Mucosa of rectum (tissue), 2 donors: Measurements from ENCODE around the gene RASAL3.
"Not testable (repeated sequence)": the region's sequence is repeated elsewhere in the genome, so short reads cannot be mapped to it uniquely, and the experiment has no call there.

ENCODE experiments used
- H3K27ac ChIP-seq, 2 donors: one replicate each; pipeline ENCODE4 v1.7.0; 2013; ENCODE audit warnings: inconsistent platforms in 2 of 2, low read depth in 2 of 2, low read length in 2 of 2
- H3K27me3 ChIP-seq, 2 donors: one replicate each; pipeline ENCODE4 v1.7.0; 2013; ENCODE audit warnings: low read length in 2 of 2; ENCODE audit not compliant: control insufficient read depth in 2 of 2, insufficient read depth in 2 of 2
- H3K36me3 ChIP-seq, 2 donors: one replicate each; pipeline ENCODE4 v1.7.0; 2013; ENCODE audit warnings: low read length in 2 of 2; ENCODE audit not compliant: control insufficient read depth in 2 of 2, insufficient read depth in 2 of 2
- H3K4me1 ChIP-seq, 2 donors: one replicate each; pipeline ENCODE4 v1.7.0; 2013; ENCODE audit warnings: low read length in 2 of 2, mild to moderate bottlenecking in 1 of 2; ENCODE audit not compliant: control insufficient read depth in 2 of 2, insufficient read depth in 2 of 2
- H3K4me3 ChIP-seq, 2 donors: one replicate each; pipeline ENCODE4 v1.7.0; 2013; ENCODE audit warnings: low read length in 2 of 2
- H3K9ac ChIP-seq, 2 donors: one replicate each; pipeline ENCODE4 v1.7.0; 2013; ENCODE audit warnings: low read length in 2 of 2, low read depth in 1 of 2, mild to moderate bottlenecking in 1 of 2
- H3K9me3 ChIP-seq, 2 donors: one replicate each; pipeline ENCODE4 v1.7.0; 2013; ENCODE audit warnings: low read length in 2 of 2; ENCODE audit not compliant: control insufficient read depth in 2 of 2
- donor health status: healthy.
- donor health status: Normal muscosa, but diverticular disease.

Gene RASAL3

DNA sequence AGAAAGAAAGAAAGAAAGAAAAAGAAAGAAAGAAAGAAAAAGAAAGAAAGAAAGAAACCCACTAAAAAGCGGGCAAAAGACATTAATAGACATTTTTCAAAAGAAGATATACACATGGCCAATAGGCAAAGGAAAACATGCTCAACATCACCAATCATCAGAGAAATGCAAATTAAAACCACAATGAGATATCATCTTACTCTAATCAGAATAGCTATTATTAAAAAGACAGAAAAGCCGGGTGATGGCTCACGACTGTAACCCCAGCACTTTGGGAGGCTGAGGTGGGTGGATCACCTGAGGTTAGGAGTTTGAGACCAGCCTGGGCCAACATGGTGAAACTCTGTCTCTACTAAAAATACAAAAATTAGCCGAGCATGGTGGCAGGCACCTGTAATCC, 9.5 kb upstream of the RASAL3 start:
- H3K27ac ChIP-seq, H3K4me3 ChIP-seq, H3K4me1 ChIP-seq, H3K9ac ChIP-seq, H3K36me3 ChIP-seq, H3K27me3 ChIP-seq, H3K9me3 ChIP-seq: not testable (repeated sequence)

DNA sequence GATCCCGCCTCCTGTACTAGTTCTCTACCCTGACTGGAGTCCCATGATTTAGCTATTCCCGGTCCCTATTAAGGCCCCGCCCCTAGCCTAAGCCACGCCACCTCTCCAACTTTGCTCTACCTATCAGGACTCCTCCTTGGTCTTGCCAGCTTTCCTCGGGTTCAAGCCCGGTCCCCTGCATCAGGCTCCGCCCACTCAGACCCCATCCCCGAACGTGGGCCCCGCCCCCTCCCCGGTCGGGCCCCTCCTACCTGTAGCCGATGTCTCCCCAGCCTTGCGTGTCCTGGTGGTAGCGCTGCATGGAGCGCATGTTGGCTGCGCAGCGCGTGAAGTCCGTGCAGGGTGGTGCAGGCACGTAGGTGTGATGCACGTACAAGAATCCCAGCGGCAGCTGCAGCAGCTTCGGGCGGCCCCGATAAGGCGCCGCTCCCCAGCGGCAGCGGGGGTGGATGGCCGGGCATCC, 7.3 kb upstream of the RASAL3 start:
- Histone ChIP-seq H3K27ac (no peak overlapping the region), H3K9ac (no peak overlapping the region), H3K36me3 (no peaks in the 10 kb centered on the region), H3K4me1 (peaks cover 2 to 3% of the 10 kb centered on the region in 2 donors), H3K4me3 (no peak overlapping the region), H3K27me3 (peaks cover 3 to 9% of the 10 kb centered on the region in 2 donors), H3K9me3 (no peaks in the 10 kb centered on the region)

DNA sequence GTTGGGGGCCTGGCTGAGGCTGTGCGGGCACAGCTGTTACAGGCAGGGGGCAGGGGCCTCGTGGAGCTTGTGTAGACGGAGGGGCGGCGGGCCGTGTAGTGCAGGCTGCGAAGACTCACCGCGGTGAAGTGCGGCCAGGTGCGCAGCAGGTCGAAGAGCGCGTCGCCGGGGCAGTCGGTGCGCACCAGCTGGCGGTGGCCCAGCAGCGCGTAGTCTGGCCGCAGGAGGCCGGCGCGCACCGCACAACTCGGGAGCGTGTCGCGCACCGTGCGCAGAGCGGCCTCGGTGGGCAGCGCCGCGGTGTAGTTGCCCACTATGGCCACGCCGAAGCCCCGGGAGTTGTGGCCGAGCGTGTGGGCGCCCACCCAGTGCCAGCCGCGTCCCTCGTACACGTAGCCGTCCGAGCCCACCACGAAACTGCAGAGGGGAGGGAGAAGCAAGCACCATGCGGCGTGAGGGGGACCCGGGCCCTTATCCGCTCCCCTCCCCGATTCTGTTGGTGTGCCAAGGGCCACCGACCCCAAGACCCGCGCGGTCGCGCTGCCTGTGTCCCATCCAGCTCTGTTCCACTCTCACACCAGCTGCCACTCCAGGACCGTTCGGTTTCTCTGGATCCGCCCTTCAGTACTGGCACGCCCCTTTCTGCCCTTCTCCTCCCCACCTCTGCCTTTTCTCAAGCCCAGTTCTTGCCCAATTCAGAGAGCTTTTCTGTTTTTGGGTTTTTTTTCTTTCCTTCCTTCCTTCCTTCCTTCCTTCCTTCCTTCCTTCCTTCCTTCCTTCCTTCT, 5.4 kb upstream of the RASAL3 start:
- Histone ChIP-seq H3K4me1 (peaks cover 2 to 3% of the 10 kb centered on the region in 2 donors), H3K36me3 (no peaks in the 10 kb centered on the region), H3K27me3 (peaks cover 3 to 9% of the 10 kb centered on the region in 2 donors), H3K9ac (no peak overlapping the region), H3K9me3 (no peaks in the 10 kb centered on the region), H3K4me3 (peak overlapping the region; percentile 32 to 45), H3K27ac (no peak overlapping the region)

DNA sequence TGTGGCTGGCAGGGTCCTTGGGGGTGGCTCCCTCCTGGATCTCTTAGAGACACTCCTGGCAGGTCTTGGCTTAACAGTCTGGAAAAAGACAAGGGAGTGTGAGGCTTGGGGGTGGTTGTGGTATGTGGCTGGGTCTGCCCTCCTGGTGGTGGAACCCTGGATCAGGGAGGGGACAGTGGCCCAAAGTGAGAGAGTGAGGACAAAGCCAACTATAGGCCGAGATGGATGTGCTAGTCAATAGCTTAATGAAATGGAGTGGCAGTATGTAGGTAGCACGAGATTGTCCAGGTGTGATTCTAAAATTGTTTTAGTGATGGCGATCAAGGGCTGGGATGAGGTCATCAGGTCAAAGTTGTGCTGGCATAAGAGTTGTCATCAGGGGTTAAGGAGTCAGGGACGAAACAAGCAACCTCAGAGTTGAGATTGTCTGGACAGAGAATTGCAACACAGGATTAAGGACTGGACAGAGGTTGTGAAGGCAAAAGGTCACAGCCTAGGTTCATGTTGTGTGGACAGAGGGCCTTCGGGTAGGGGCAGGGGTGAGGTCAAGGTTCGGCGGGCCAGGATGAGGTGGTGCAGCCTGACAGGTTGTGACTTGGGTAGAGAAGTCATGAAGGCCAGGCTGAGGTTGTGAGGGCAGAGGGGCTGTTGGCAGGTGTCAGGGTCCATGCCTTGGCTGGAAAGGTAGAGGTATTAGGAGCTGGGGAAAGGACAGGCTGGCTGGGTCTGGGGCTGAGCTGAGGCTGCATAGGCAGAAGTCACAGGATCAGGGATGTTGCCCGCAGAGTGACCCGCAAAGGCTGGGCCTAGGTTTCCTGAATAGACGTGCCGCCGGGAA, 4.5 kb upstream of the RASAL3 start:
- Histone ChIP-seq H3K9ac (no peak overlapping the region), H3K27ac (no peak overlapping the region), H3K4me1 (peaks cover 2 to 3% of the 10 kb centered on the region in 2 donors), H3K27me3 (peaks cover 3 to 9% of the 10 kb centered on the region in 2 donors), H3K4me3 (no peak overlapping the region), H3K36me3 (no peaks in the 10 kb centered on the region), H3K9me3 (no peaks in the 10 kb centered on the region)

DNA sequence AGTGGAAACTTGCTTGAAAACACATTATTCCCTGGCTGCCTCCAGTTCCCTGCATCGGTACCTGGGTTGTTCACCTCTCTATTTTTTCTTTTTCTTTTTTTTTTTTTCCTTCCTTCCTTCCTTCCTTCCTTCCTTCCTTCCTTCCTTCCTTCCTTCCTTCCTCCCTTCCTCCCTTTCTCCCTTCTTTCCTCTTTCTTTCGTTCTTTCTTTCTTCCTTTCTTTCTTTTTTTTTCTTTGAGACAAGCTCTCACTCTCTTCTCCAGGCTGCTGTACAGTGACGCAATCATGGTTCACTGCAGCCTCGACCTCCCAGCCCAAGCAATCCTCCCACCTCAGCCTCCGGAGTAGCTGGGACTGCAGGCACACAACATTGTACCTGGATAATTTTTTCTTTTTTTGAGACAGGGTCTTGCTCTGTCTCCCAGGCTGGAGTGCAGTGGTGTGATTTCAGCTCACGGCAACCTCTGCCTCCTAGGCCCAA, 3.4 kb upstream of the RASAL3 start:
- H3K4me1 ChIP-seq, result peaks cover 2 to 3% of the 10 kb centered on the region in 2 donors
- no peak overlapping the region for H3K9ac ChIP-seq
- no peak overlapping the region for H3K4me3 ChIP-seq
- H3K27ac ChIP-seq, result no peak overlapping the region
- no peaks in the 10 kb centered on the region for H3K9me3 ChIP-seq
- peaks cover 3 to 9% of the 10 kb centered on the region in 2 donors for H3K27me3 ChIP-seq
- H3K36me3 ChIP-seq, result no peaks in the 10 kb centered on the region

DNA sequence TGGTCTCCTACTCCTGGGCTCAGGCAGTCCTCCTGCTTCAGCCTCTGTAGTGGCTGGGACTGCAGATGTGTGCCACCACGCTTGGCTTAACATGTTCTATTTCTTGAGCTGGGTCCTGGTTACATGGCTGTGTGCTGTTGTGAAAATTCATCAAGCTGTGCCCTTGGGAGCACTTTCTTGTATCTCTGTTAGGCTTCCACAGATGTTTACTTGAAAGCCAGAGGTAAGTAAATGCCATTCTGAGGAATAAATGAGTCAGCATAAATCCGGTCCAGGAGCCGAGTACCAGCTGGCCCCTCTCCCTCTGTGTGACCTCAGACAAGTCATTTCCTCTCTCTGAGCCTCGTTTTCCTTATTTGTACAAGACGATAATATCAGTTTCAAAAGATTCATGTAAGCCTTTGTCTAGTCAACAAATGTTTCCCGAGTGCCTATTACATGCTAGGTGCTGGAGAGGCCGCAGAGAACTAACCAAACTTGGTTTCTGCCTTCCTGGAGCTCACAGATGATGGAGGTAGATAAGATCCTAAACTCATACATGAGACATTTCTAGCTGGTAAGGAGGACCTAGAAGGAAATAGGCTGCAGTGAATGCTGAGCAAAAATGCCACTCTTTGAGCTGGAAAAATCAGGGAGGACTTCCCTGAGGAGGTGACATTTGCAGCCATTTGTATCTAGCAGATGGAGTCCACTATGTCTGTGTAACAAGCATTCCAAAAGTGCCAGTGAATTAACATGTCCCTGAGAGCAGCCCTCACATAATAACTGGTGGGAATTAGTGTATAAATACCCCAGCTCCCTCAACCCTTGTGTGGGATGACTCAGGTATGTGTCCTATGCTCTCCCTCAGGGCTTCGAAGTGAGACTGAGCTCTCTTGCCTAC, 2.7 kb upstream of the RASAL3 start:
- Histone ChIP-seq H3K9me3 (no peaks in the 10 kb centered on the region), H3K36me3 (no peaks in the 10 kb centered on the region), H3K9ac (peak overlapping the region in 1 of 2 donors; percentile 3), H3K4me3 (no peak overlapping the region), H3K27ac (peak overlapping the region in 1 of 2 donors; percentile 34), H3K4me1 (peaks cover 2 to 3% of the 10 kb centered on the region in 2 donors), H3K27me3 (peaks cover 3 to 9% of the 10 kb centered on the region in 2 donors)

DNA sequence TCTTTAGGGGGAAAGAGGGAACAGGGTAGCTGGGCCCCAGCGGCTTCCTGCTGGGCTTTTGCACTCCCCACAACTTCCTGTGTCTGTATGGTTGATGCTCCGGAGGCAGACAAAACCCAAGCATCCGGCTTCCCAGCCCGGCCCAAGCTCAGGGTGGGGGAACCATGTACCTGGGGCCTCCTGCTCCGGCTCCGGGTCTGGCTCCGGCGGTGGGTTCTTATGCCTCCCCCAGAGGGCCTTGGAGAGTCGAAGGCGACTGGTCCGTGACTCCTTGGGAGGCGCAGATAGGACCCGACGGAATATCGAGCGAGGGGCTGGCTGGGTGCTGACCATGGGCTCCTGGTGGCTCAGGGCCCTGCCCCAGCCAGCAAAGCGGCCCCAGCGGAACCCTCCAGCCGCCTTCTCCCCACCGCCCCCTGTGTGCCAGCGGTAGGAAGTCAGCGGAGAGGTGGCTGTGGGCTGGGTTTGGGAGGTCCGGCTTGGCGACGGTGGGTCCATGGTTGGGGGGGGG, 428 bp downstream of the RASAL3 start:
- Histone ChIP-seq H3K9ac (peak overlapping the region; percentile 19 to 56), H3K4me1 (peaks cover 0 to 2% of the 10 kb centered on the region in 2 donors), H3K27me3 (peaks cover 3 to 7% of the 10 kb centered on the region in 2 donors), H3K36me3 (no peaks in the 10 kb centered on the region), H3K27ac (peak overlapping the region; percentile 40 to 74), H3K4me3 (peak overlapping the region; percentile 51 to 60), H3K9me3 (no peaks in the 10 kb centered on the region)

DNA sequence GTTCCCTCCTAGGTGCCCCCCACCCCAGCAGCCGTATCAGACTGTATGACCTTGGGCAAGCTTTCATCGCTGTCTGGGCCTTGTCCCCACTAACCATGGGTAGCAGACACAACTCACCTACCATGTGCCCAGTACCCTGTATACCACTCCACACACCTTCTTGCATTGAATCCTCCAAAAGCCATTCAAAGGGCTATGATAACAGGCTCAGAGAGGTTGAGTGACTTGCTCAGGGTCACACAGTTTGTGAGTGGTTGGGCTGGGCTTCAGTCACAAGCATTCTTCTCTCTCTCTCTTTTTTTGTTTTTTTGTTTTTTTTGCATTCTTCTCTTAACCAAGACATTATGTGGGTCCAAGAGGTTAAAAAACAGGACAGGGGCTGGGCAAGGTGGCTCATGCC, 2.6 kb downstream of the RASAL3 start:
- Histone ChIP-seq H3K27ac (no peak overlapping the region), H3K27me3 (peaks cover under 1 to 3% of the 10 kb centered on the region in 2 donors), H3K36me3 (no peaks in the 10 kb centered on the region), H3K4me1 (no peaks in the 10 kb centered on the region), H3K4me3 (no peak overlapping the region), H3K9ac (no peak overlapping the region), H3K9me3 (no peaks in the 10 kb centered on the region)

DNA sequence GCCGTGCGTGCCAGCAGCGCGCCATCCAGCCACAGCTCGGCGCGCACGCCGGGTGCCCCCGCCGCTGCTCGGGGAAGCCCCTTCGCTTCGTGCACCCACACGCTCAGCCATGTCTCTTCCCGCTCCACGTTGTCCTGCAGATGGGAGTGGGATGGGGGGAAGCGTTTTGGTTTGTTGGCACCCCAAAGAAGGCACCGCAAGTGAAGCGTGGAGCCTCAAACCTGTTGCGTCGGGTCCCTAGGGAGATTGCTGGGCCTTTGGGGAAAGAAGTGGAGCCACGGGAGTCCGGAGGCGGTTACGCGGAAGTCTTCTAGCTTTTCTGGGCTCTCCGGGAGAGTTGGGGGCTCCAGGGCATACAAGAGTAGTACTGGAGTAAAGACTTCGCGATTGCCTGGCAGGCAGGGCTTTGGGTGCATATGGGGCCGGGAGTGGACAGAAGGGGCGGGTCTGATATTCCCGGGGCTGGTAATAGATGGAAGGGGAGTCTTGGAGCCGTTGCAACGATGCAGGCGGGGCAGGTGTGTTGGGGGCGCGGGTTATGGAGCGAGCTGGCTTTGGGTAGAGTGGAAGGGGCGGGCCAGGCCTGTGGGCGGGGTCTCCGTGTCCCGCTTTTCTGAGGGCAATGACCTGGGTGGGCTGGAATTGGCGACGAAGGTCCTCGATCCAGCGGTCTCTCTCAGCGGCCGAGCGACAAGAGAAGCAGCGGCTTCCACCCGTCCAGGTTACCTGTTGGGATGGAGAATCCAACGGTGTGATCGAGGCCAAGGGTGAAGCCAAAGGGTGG, 6.5 kb downstream of the RASAL3 start:
- Histone ChIP-seq H3K27me3 (peaks cover 14 to 23% of the 10 kb centered on the region in 2 donors), H3K9me3 (no peaks in the 10 kb centered on the region), H3K4me3 (no peak overlapping the region), H3K4me1 (peaks cover 1 to 2% of the 10 kb centered on the region in 2 donors), H3K27ac (no peak overlapping the region), H3K9ac (no peak overlapping the region), H3K36me3 (peaks cover 0 to 6% of the 10 kb centered on the region in 2 donors)
